ENCODE measurements around the gene NR3C1.
"Not testable (repeated sequence)": the region's sequence is repeated elsewhere in the genome, so short reads cannot be mapped to it uniquely, and the experiment has no call there.

NR3C1 gene

DNA sequence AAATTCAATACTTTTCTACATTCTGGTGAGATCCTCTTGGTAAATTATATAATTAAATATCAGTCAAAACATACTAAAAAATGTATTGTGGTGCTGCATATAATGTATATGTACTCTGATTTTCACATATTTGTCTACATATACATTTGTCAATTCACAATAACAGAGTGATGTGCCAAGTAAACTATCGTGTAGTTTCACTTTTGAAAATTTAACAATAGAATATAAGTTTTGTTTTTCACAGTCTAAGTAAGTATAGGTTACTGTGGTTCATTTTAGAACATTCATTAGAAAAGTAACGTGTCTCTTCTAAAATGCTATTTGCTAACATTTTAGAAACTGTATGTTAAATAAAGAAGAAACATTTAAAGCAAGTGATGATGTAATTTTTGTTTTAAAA is 73.6 kb downstream of the NR3C1 start:
- DNase-seq: no peak

DNA sequence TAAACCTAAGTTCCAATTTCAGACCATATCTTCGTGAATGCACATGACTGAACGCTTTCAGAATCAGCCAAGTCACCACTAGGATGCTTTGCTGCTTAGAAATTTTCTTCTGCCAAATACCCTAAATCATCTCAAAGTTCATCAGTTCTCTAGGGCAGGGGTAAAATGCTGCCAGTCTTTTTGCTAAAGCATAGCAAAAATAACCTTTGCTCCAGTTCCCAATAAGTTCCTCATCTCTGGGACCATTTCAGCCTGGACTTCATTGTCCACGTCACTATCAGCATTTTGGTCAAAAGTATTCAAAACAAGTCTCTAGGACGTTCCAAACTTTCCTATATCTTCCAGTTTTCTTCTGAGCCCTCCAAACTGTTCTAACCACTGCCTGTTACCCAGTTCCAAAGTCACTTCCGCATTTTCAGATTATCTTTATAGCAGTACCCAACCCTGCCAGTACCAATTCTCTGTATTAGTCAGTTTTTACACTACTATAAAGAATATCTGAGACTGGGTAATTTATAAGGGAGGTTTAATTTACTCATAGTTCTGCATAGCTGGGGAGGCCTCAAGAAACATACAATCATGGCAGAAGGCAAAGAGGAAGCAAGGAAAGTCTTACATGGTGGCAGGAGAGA is 74.8 kb downstream of the NR3C1 start:
- DNase-seq: no peak

DNA sequence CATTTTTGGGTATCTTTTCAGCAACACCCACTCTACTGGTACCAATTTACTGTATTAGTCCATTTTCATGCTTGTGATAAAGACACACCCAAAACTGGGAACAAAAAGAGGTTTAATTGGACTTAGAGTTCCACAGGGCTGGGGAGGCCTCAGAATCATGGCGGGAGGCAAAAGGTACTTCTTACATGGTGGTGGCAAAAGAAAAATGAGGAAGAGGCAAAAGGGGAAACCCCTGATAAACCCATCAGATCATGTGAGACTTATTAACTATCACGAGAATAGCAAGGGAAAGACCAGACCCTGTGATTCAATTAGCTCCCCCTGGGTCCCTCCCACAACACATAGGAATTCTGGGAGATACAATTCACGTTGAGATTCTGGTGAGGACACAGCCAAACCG is 78.4 kb downstream of the NR3C1 start:
- DNase-seq: not testable (repeated sequence)

DNA sequence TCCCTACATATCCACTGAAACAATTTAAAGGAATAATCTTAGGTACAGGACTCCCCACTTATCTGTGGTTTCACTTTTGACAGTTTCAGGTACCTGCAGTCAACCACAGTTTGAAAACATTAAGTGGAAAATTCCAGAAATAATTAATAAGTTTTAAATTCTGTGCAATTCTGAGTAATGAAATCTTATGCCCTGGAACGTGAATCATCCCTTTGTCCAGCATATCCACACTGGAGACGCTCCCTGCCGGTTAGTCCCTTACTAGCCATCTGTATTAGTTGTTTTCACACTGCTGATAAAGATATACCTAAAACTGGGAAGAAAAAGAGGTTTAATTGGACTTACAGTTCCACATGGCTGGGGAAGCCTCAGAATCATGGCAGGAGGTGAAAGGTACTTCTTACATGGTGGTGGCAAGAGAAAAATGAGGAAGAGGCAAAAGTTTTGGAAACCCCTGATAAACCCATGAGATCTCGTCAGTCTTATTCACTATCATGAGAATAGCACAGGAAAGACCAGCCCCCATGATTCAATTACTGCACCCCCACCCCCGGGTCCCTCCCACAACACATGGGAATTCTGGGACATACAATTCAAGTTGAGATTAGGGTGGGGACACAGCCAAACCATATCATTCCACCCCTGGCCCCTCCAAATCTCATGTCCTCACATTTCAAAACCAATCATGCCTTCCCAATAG is 80.4 kb downstream of the NR3C1 start:
- DNase-seq: not testable (repeated sequence)

DNA sequence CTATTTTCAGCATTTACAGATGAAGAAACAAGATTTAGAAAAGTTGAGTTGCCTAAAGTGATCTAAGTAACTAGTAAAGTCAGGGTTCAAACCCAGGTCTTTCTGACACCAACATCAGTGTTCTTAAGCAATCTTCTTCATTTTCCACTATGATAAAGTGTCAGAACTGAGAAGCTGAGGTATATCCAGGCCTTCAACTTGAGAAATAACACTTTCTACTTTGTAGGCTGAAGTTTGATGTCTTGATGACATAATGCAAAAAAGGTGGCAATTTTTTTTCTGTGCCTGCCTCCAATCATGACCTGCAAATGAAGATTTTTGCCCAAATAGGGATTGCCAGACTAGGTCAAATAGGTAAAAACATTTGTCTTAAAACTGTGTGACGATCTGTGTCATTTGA is 81.3 kb downstream of the NR3C1 start:
- no peak for DNase-seq

DNA sequence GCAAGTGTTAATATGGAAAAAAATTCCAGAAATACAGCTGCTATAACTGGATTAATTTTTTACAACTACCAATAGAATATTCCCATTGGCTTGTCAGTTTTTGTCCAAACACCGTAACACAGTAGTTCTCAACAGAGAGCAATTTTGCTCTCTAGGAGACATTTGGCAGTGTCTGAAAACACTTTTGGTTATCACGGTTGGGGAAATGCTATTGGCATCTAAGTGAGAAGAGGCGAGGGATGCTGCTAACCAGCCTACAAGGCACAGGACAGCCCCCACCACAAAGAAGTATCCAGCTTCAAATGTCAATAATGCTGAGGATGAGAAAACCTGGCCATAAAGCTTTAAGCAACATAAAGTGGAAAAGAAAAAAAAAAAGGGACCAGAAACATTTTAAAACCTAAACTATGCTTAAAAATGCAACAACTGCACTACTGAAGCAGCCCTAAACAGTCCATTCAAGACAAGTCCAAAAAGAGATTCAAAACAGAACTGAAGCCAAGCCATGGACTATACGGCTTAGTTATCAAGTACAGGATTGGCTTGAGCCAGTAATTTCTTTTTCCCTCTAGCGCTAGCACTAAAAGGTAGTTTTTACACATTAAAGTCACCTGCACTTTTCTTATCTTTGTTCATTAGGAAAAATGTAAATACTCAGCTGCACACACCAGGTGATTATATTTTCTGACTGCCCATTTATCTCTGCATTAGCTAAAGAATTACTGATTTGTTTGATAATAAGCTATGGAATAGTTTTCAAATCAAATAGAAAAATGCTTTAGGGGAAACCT is 83.9 kb downstream of the NR3C1 start:
- no peak for DNase-seq

DNA sequence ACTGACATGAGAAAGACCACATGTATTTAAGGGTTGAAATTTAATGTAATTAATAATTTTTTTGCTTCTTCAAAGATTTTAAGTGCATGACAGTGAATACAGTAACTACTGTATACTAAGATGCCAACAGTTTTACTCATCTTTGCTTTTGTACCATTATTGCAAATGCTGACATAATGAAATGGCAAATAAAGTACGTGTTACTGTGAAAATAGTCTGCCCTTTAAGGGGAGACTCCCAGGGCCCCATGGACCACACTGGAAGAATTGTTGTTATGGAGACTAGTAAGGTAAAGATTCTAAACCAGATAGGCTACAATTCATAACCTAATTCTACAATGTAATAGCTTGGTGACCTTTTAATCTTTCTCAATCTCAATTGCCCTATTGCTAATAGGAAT is 84.7 kb downstream of the NR3C1 start:
- no peak for DNase-seq

DNA sequence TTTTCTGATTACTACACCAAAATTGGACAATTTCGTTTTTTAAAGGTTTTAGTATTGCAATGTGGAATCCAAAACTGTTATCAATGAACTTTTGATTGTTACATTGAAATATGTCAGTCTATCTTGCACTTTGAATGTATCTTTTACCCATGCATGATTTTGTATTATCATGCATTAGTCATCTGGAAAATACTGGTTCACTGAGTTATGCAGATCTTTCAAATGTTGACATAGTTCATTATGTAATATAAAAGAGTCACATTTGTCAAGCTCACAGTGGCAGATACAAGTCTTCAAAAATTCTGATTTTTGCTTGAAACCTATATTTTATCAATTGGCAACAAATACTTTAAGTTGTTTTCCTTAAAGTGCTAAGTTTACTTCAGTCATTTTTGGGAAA is 85.2 kb downstream of the NR3C1 start:
- no peak for DNase-seq

DNA sequence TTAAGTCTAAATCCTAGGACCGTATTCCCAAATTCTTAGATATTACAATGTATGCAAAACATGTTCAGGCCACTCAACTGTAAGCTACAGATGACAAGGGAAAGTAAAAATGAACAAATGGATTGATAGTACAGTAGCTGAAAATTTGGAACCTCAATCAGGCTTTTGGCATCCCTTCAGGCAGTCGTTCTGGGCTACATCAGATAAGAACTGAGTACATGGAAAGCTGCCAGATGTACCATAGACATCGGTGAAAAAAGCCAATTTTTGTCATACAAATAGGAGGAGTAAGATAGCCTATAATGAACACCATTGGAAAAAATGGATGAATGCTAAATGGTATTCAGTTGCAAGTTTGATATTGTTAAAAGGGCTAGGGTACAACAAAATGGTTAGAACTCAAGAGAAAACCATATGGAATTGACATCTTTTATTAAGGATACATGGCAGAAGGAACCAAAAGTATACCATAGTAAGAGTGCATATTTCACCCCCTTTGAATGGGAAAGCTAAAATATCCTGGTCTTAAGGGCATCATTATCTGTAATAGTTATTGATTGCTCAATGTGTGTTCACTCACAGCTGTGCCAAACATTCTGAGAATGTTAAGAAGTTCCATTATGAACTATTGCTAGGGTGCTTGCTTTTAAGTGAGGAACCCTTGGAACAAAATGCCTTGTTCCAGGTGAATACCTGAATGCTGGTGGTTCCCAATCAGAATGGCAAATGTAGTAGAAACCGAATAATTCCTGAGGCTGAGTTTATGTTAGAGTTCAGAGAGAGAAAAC is 86.4 kb downstream of the NR3C1 start:
- no peak for DNase-seq

DNA sequence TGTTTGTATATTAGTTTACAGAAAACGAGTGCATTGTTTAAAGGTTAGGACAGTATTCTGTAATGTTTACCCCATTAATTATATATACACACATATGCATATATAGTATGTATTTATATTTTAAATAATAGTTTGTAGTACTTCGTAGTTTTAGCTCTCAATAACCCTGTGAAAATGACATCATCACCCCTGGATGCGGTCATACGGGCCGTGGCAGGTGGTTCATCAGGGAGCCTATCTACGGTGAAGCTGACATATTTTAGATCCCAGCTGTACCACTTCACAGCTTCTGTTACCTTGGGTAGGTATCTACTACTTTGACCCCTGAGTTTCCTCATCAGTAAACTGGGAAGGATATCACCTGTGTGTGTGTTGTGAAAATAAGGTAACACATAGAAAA is 87.1 kb downstream of the NR3C1 start:
- DNase-seq: no peak

DNA sequence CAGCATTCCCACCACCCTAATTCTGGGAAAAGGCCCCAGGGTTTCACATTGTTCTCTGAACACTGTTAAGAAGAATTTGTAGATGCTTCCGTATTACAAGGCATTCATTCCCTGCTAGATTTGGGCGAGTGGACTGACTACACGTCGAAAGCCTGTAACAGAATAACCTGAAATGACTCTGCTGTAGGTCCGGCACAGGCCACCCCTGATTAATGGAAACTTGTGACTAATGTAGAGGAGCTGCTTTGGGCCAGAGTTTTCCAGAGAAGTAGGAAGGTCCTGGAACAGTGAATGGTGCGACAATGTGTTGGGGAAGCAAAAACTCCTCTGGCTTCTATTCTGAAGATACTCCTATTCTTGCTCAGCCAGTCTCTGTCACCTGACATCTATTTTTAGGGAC is 87.6 kb downstream of the NR3C1 start:
- DNase-seq: no peak

DNA sequence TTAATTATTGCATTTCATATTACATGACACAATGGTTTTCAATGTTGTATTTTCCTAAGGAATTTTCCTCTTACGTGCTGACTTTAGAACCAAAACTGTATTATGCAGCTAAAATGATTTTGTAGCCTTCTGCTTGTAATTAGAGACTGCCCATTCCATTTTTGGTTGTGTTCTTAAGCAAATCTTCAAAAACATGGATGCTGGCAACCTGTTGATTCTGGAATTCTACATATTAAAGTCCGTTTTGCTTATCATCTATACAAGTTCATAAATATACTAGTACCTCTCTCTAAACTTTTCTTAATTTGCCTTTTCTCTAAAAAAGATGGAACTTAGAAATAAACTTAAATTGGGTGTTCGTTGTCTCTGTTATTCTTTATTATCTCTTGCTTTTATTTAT is 88.3 kb downstream of the NR3C1 start:
- no peak for DNase-seq

DNA sequence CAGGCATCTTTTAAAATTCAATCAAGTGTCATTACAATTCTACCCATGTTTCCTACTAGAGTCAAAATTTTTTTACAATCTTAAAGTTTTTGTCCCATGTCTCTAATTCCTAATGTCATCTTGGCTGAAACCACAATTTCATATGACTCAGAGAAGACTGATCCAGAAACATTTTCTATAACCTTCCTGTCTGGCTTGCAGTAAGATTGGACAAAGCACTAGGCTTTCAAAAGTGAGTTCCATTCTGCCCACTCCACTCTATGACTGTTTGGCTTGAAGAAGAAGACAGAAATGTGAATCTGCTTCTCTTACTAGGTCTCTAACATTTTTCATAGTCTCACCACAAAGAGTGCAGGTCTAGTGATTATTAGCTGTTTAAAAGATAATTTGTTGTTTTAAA is 88.8 kb downstream of the NR3C1 start:
- no peak for DNase-seq

DNA sequence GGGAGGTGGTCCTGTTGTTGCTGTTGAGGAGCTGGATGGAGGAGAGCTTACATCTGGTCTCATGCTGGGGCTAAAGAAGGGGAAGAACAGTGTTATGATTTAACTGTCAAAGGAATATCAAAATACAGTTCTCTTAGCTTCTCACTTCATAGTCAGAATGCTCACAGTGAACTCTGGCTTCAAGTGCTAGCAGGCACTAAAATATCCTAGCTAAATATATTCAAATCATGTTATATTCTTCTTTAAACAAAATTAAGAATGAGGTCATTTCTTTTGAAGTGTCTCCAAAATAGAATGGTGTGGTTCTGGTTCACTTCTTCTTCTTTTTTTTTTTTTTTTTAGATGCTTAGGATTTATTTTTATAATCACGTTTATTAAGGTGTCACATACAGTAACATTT is 89.4 kb downstream of the NR3C1 start:
- DNase-seq: no peak

DNA sequence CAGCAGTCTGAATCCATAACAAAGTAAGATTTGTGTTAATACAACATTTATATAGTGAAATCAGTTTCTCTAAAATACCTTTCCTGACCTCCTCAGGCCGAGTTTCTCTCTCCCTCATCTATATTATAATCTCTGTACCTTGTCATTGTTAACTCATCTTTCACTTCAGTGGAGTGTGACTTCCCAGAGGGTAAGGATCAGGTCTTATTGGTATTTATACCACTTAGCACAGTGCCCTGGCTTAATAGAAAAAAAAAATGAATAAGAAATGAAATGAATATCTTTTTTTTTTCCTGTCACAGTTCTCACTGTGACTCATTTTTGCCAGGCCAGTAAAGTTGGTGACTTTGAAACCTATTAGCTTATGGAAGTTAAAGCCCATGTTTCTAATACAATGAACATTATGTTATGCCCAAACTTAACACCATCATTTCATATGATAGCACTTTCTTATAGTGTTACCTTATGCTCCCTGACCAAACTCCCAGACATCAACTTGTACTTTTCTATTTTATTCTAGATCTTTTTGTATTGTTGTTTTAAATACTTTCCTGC is 90.1 kb downstream of the NR3C1 start:
- DNase-seq: no peak

DNA sequence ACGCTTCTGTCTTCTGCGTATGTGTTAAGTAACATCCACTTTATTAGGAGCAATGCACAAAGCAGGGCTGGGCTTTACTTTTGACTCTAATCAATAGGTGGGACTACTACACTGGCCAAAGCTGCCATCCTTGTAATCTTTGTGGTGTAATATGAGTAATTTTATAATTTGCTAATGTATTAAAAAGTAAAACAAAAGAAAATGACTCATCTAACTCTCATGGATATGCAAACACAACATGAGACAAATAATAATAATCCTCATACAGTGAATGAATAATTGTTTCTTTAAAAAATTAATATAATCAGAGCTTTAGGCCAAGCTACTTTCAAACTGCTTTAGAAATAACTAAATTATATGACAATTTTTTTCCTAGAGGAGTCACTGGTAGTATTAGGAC is 90.7 kb downstream of the NR3C1 start:
- DNase-seq: no peak

DNA sequence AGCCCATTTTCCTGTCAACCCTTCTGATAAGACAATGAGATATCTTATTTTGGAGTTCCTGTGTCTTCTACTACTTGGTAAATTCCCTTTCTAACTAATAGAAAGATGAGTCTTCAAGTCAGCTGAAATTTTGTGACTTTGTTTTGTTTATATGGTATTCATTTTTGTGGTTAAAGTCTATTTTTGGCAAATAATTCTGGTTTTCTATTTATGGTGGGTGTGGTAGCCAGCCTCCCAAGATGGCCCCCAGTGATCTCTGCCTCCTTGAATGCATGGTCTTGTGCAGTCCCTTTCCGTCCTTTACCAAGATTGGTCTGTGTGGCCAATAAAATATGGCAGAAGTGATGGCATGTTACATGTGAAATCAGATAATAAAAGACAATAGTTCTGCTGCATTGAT is 91.5 kb downstream of the NR3C1 start:
- no peak for DNase-seq

DNA sequence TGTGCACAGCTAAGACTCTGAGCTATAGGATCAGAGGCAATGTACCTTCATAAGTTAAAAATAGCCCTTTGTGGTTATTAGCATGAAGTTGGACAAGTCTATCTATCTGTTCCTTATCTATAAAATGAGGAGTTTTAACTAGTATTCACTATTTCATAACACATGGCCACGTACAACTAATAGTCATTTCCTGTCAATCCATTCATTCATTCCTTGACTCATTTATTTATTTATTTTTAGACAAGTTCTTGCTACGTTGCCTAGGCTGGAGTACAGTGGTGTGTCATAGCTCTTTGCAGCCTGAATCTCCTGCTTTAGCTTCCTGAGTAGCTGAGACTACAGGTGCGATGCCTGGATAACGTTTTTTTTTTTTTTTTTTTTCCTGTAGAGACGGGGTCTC is 92.1 kb downstream of the NR3C1 start:
- no peak for DNase-seq

DNA sequence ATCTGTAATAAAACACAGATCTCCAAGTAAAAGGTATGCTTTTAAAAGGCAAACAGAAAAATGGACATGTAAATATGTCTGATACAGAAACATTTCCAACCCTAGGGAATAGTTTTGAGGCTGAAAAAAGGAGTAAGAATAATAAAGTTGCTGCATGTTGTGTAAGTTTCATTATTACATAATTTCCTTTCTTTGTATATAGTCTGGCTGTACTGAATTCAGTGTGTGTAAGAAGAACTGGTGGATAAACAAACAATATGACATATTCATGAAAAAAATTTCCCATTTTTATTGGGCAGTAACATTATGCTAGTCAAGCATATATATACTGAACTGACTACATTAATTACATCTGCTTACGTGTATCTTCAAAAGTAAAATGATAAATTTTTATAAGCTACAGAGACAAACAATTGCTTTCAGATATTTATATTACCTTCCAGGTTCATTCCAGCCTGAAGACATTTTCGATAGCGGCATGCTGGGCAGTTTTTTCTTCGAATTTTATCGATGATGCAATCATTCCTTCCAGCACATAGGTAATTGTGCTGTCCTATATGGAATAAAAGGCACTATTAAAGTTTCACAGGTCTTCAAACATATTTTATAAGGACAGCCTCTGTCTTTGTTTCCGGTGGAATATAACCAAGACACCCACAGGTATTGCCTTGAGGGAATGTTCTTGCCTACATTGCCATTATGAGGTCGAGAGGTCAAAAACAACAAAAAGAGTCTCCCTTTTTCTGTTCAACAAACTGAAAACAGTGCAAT is 93.6 kb downstream of the NR3C1 start:
- no peak for DNase-seq

DNA sequence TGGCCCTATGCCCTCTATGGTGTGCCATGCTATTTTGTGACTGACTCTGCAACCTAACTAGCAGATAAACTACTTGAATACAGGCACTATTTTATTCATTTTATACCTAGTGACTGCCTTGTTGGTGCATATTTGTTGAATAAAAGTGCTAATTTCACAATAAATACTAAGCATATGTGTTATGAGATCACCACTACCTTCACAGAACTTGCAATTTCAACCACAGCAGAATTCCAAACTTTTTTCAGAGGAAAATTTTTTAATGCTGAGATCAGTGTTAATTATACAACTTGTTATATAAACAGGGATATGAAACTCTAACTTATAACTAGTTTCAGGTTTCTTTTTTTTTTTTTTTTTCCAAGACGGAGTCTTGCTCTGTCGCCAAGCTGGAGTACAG is 94.8 kb downstream of the NR3C1 start:
- DNase-seq: no peak

DNA sequence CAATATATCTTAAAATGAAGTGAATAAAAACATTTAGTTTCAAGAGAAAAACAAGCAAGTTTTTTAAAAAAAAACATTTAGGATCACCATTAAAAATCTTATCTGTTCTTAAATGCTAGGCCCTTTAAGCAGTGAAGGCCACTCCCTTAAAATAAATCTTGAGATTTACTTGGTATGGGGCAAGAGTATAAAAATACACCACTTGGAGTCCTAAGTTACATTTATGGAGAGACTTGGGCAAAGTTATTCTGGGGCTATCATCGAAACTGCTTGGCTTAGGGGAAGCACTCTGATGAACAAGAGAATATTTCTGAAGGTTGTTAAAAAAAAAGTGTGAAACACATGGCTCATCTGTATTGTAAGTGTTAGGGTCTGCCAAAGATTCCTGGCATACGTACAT is 97.4 kb downstream of the NR3C1 start:
- no peak for DNase-seq

DNA sequence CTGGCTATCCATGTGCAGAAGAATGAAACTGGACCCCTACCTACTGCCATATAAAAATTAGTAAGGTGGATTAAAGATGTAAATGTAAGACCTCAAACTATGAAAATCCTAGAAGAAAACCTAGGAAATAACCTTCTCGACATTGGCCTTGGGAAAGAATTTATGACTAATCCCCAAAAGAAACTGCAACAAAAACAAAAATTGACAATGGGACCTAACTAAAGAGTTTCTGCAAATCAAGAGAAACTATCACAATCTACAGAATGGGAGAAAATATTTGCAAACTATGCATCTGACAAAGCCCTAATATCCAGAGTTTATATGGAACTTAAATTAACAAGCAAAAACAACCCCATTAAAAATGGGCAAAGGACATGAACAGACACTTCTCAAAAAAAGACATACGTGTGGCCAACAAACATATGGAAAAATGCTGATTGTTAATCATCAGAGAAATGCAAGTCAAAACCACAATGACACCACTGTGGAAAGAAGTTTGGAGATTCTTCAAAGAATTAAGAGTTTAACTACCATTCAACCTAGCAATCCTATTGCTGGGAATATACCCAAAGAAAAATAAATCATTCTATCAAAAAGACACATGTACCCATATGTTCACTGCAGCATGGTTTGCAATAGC is 98.5 kb downstream of the NR3C1 start:
- DNase-seq: no peak

Data from stimulated activated CD4-positive, alpha-beta T cell treated with anti-CD3 and anti-CD28 coated beads, Interleukin-4, amount 100 ng/mL, for 4 hours (primary cell).